Dedifferentiated amniotic fluid mesenchymal stem cell (primary cell): ENCODE results near the gene ASF1B.
"Not testable (repeated sequence)": the region's sequence is repeated elsewhere in the genome, so short reads cannot be mapped to it uniquely, and the experiment has no call there.

Experiments
- DNase-seq: peaks from one replicate; pipeline ENCODE4 v3.0.0-alpha.2; 2016; ENCODE audit errors: extremely low spot score

ASF1B gene

DNA sequence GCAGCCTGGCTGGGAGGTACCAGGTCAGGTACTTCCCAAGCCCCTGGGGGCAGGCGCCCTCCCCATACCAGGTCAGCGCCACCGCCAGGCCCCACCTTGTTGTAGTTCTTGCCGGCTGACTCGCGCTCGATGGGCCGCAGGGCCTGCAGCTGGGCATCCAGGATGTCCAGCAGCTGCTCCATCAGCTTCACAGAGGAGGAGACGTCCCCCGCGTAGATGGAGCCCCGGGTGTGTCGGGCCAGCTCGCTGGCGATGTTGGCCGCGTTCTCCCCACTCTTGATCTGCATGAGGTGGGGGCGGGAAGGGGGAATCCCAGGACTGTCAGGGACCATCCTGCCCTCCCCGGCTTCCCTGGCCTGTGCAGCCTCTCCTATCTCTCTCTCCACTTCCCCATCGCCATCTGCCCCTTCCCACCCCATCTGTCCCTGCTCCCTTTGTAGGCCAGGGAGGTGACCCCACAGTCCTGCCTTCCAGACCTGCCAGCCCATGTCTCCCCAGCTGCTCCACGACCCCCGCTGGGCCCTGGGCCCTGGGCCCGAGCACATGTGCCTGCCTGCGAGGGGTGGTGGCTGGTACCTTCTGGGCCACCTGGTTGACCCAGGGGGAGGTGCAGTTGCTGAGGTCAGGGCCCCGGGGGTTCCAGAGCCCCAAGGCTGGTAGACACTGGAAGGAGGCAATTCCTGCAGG, 23.8 kb upstream of the ASF1B start:
- DNase-seq = no peak

- no peak for DNase-seq
These were observed 22.7 kb upstream of the ASF1B start for GRCh38 chr19:14159059-14159458.

- no peak for DNase-seq
These were observed 22.1 kb upstream of the ASF1B start for GRCh38 chr19:14158276-14159023.

DNA sequence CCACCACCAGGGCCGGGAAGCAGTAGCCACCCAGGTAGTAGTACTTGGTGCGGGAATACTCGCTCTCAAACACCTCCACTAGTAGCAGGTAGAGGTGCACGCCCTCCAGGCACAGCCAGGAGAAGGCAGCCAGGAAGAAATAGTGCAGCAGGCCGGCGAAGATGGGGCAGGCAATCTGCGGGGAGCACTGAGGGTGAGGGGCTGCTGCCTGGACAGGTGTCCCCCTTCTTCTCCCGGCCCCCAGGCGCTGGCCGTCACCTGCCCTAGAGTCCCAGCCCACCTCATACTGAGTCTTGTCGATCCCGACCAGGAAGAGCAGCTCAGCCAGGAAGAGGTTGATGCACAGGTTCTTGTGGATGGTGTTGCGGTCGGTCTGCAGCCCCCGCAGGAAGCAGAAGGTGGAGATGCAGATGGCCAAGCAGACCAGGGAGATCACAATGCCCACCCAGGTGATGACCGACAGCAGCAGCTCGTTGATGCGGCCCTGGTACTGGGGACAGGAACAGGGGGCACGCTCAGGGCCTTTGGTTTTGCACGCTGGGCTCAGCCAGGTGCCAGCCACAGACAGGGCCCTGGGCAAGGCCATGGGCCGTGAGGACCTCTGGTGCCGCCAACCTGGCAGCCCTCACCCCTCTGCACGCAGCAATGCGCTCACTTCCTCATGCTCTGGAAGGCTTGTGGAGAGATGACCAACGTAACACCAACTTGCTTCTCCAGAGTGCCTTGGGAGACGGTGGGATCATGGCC, 20.8 kb upstream of the ASF1B start:
- no peak for DNase-seq

DNA sequence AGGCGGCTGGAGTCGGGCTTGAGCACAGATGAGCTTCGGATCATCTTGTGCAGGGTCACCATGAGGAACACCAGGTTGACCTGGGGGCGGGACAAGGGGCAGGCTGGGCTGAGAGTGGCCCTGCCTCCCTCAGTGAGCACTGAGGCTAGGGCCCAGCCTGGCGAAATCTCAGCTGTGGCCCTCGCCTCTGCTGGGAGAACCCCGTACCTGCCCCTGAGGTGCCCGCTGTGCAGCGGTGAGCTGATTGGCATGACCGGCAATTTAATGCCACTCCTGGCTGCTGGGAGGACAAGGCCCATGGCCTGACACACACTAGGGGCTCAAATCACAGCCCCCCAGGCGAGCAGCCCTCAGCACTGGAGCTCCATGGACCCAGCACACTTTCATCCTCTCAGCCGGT, 19.7 kb upstream of the ASF1B start:
- no peak for DNase-seq

DNA sequence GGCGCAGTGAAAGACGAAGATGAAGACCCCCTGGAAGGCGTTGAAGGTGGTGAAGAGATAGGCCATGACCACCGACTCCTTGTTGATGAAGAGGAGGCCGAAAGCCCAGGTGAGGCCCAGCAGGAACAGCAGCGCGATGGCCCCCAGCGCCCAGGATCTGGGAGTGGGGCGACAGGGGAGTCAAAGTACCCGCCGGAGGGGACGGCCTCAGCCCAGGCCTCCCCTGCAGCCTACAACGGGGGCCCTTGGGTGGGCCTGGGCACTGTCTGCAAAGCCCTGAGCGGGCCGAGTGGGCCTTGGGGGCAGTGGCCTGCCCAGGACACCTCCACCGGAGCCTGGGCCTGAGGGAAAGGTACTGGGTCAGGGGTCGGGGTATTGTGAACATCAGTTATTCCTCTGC, 19.0 kb upstream of the ASF1B start:
- no peak for DNase-seq

- no peak for DNase-seq
These were observed 16.3 kb upstream of the ASF1B start for GRCh38 chr19:14152713-14153112.

DNA sequence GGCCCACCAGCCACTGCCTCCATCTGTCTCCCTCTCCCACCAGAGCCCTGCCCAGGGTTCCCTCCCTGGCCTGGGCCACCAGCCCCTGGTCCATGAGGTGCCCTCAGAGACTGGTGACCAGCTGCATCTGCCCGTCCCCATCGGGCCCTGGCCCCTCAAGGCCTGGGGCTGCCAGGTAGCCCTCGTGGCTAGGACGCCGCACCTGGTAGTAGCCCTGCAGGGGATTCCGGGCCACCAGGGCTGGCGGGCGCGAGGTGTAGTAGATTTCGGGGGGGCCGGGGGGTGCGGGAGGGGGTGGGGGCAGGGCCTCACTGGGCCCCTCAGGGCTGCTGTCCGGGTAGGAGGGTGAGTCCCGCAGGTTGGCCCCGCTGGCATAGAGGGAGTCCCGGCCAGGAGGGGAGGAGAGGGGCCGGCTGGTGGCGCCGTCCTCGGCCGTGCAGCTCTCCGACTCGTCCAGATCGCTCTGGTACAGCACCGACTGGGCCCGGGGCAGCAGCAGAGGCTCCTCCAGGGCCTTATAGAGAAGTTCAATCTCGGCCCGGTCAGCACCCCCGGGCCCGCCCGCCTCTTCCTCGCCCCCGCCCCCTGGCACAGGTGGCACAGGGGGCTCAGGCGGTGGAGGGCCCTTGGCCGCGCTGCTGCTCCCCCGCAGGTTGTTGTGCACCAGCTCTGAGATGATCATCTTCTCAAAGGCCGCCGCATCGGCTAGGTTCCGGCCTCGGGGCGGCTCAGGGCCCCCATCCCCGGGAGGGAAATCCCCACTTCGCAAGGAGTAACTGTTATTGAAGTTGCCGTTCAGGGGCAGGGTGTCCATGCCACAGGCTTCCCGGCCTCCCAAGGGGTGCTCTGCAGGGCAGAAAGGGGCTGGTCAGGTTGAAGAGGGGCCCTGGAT, 14.6 kb upstream of the ASF1B start:
- DNase-seq = no peak

DNA sequence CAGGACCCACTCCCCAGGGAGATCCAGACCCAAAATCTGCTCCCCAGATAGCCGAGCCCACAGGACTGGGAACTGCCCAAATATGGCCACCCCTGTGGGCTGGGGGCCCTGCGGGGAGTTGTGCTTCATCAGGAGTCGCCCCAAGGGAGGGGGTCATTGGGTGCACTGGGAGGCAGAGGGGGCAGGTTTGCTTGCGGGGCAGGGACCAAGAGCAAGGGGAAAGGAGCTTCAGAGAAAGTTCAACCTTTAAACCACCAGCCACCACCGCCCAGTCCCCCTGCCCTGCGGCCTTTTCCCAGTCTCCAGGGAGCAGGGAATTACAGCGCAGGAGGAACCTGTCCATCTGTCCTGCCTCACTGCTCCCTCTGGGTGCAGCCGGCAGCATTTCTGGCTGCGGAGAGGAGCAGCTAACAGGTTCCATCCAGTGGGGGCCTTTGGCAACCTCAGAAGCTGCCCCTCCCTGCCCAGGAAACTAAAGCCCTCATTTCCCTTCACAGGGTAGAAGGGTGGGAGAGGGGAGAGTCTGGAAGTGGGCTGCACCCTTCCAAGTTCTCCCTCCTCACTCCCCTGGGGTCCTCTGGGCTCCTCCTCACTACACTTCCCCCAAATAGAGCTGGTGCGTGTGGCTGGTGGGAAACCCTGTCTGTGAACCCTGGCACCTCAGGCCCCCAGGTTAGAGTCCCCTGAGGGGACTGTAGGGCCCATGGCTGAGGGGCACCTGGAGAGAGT, 13.8 kb upstream of the ASF1B start:
- DNase-seq = no peak

- no peak for DNase-seq
These were observed 13.2 kb upstream of the ASF1B start for GRCh38 chr19:14149509-14149994.

DNA sequence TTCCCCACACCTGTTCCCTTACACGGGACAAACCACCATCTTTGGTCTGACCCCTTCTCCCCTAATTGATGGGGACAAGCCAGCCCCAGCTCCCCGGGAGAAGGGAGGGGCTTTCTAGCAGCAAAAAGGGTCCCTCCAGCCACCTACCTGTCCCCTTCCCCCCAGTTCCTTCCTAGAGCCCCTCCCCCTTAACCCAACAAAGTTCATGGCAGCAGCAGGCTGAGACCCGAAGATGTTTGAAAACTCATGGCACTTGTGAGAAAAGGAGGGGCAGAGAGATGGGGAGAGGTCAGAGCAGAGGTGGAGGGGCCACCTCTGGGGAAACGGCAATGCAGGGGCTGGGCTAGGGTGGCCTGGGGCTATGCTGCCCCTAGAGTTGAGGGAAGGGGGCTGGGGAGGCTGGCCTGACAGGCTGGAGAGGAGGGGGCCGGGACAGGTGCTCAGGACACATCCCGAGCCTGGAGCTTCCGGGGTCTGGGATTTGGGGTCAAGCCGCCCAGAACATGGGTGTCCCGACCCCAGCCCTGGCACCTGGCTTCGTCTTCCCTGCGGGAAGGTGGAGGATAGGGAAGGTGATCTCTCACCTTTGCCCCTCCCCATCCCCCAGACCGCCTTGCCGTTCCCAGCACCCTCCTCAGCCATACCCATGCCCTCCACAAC, 12.5 kb upstream of the ASF1B start:
- DNase-seq = no peak

GRCh38 chr19:14147797-14148605, 11.6 kb upstream of the ASF1B start:
- peak; percentile 38 for DNase-seq

DNA sequence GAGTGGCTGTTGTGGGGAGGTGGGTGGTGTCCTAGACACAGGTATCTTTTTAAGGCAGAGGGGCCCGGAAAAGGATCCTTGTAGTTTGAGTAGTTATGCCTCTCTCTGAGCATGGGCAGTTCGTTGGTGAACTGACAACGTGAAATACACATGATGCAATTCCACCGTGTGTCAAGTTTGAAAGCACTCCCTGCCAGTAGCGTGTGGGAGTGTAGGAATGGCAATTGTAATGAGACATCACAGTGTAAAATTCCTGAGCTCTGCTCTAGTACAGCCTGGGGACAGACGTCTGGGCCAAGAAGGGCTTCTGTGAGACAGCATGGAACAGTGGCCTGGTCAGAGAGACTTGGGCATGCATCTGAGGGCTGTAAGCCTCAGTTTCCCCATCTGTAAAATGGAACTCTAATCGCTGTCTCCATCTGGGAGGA, 10.4 kb upstream of the ASF1B start:
- DNase-seq = peak; percentile 82

- DNase-seq = not testable (repeated sequence)
These were observed 9.8 kb upstream of the ASF1B start for GRCh38 chr19:14146169-14146568.

DNA sequence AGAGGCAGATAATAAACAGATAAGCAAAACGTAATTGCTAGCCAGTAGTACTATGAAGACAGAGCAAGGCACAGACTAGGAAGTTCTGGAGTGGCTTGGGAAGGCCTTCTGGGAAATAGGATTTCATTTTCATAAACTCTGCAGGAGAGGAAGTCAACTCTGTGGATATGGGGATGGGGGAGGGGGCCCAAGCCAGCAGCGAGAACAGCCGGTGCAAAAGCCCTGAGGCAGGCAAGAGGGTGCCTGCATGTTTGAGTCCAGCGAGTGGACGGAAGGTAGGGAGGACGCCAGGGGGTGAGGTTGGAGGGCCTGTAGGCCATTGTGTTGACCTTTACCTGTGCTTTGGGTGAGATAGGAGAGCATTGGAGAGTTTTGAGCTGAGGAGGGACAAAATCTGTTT, 9.0 kb upstream of the ASF1B start:
- DNase-seq = no peak

GRCh38 chr19:14142262-14143190, 6.1 kb upstream of the ASF1B start:
- no peak for DNase-seq

DNA sequence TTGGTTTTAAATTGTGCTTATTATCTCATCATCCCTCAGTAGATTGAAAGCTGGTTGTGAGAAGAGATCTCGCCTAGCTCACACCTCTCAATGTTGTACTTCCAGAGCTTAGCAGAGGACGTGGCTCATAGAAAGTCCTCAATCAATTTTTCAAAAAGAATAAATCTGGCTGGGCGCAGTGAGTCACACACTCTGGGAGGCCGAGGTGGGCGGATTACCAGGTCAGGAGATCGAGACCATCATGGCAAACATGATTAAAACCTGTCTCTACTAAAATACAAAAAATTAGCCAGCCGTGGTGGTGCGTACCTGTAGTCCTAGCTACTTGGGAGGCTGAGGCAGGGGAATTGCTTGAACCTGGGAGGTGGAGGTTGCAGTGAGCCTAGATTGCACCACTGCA, 4.7 kb upstream of the ASF1B start:
- DNase-seq = no peak

- no peak for DNase-seq
These were observed 3.6 kb upstream of the ASF1B start for GRCh38 chr19:14139944-14140343.
